ENCODE results near the gene EXD3.

DNA sequence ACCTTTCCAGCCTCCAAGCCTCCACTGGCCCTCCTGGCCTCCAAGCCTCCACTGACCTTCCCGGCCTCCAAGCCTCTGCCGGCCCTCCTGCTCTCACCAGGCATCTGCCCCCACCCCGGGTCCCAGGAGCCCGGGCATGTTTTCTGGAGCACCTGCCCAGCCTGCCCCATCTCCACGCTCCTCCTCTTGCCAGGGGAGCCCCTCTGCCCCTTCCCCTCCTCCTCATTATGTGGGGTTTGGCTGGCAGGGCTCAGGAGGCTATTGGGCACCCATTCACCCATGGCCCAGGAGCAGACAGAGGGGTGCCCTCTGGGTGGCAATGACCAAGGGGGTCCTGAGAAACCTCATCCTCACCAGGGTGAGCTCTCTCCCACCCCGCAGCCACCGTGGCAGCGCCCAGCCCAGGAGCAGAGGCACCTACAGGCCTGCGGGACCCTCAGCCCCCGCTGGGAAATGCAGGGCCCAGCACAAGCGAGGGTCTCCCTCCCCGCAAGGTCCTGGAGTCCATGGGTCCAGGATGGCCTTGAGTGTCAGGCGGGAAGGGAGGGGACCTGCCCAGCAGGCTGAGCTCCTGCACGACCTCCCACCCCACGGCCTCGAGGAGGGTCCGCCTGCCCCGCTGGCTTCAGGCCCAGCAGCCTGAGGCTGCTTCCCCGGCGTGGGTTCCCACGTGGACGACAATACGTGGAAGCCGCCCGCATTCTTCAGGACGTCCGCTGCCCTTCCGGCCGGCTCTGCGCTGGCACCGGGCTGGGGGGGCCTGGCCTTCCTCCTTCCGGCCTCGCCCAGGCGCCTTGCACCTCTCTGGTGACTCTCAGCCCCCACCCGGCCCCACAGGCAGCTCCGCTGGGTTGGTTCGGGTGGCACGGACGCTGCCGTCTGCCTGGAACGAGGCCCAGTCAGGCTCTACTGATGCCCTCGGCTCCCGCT lies 69.5 kb downstream of the EXD3 start:
- TF ChIP-seq, protein P1, sequence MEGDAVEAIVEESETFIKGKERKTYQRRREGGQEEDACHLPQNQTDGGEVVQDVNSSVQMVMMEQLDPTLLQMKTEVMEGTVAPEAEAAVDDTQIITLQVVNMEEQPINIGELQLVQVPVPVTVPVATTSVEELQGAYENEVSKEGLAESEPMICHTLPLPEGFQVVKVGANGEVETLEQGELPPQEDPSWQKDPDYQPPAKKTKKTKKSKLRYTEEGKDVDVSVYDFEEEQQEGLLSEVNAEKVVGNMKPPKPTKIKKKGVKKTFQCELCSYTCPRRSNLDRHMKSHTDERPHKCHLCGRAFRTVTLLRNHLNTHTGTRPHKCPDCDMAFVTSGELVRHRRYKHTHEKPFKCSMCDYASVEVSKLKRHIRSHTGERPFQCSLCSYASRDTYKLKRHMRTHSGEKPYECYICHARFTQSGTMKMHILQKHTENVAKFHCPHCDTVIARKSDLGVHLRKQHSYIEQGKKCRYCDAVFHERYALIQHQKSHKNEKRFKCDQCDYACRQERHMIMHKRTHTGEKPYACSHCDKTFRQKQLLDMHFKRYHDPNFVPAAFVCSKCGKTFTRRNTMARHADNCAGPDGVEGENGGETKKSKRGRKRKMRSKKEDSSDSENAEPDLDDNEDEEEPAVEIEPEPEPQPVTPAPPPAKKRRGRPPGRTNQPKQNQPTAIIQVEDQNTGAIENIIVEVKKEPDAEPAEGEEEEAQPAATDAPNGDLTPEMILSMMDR (conservative IDR thresholded peaks at IDR 0.05; ENCODE audit: low read length), result no peak
- TF ChIP-seq EZH2phosphoT487 (IDR thresholded peaks at IDR 0.05; ENCODE audit: borderline replicate concordance, low read depth, low read length), result no peak
